ENCODE data around the gene PRSS36.

- TF ChIP-seq CTCF (IDR thresholded peaks at IDR 0.05; ENCODE audit: insufficient read depth, low read length, poor library complexity, severe bottlenecking) (no peak), EZH2phosphoT487 (conservative IDR thresholded peaks at IDR 0.05; ENCODE audit: low read length) (no peak)
These were observed 40.2 kb downstream of the PRSS36 start for GRCh38 chr16:31109622-31110021.
